Large intestine (tissue), 3 donors: ENCODE data around the gene ABCG8. TPM values are rescaled to one million over a fixed set of nuclear protein-coding genes. Genes with fewer than 3 reads are reported as not detected.
A peak's percentile ranks its signal among the peaks of the same experiment; 100 is the strongest.

Source experiments
- DNase-seq, 2 donors: peaks; one replicate each; pipeline versions ENCODE4 v3.0.0 to v3.0.0-alpha.2; 2013
- H3K27ac ChIP-seq: one replicate; pipeline ENCODE4 v1.5.1; 2013; ENCODE audit warnings: low read length
- H3K27me3 ChIP-seq: 2 replicates; pipeline ENCODE4 v1.6.1; 2013; ENCODE audit warnings: low read length; ENCODE audit not compliant: control insufficient read depth, insufficient read depth
- H3K36me3 ChIP-seq: 2 replicates; pipeline ENCODE4 v1.6.1; 2013; ENCODE audit warnings: low read length; ENCODE audit not compliant: control insufficient read depth, insufficient read depth
- H3K4me1 ChIP-seq: one replicate; pipeline ENCODE4 v1.6.1; 2013; ENCODE audit warnings: low read length; ENCODE audit not compliant: control insufficient read depth, insufficient read depth
- H3K4me3 ChIP-seq: one replicate; pipeline ENCODE4 v1.5.1; 2013; ENCODE audit warnings: low read length
- H3K9me3 ChIP-seq: one replicate; pipeline ENCODE4 v1.6.1; 2013; ENCODE audit warnings: mild to moderate bottlenecking, low read depth, low read length, moderate library complexity; ENCODE audit not compliant: control insufficient read depth
- WGBS: methylation state at CpG from one replicate; pipeline ENCODE4 v1.1.5; 2013; ENCODE audit warnings: low lambda C conversion rate; ENCODE audit not compliant: insufficient coverage; 5-methylcytosine and 5-hydroxymethylcytosine counted together
- polyA plus RNA-seq: library from polyadenylated mRNA; unstranded; fragments of 120-200 nt; gene quantifications from one replicate; pipeline ENCODE4 v1.2.1, GENCODE V29; 2013

ABCG8 gene
- polyA plus RNA-seq, 1 donor: 24.3 TPM

GRCh38 chr2:43824512-43824911 is 14.3 kb upstream of the ABCG8 start:
- no peaks in the 10 kb centered on the region for H3K27me3 ChIP-seq
- WGBS: 83% methylated on average over 2 of the region's 2 CpGs
- peaks cover 6% of the 10 kb centered on the region for H3K4me1 ChIP-seq
- H3K4me3 ChIP-seq: no peak overlapping the region
- H3K36me3 ChIP-seq: no peaks in the 10 kb centered on the region
- DNase-seq: no peak
- H3K27ac ChIP-seq: no peak overlapping the region
- H3K9me3 ChIP-seq: no peaks in the 10 kb centered on the region

- 100% methylated on average over 3 of the region's 12 CpGs for WGBS
- Histone ChIP-seq H3K27me3 (no peaks in the 10 kb centered on the region), H3K36me3 (no peaks in the 10 kb centered on the region), H3K4me3 (no peak overlapping the region), H3K27ac (no peak overlapping the region), H3K4me1 (peaks cover 1% of the 10 kb centered on the region), H3K9me3 (no peaks in the 10 kb centered on the region)
- DNase-seq: no peak
These were observed 13.7 kb upstream of the ABCG8 start for GRCh38 chr2:43824951-43825493.

GRCh38 chr2:43825841-43826240 is 12.9 kb upstream of the ABCG8 start:
- Histone ChIP-seq H3K4me1 (peaks cover 5% of the 10 kb centered on the region), H3K9me3 (no peaks in the 10 kb centered on the region), H3K36me3 (no peaks in the 10 kb centered on the region), H3K27me3 (no peaks in the 10 kb centered on the region), H3K27ac (no peak overlapping the region), H3K4me3 (no peak overlapping the region)
- WGBS: no CpG with 5 or more reads among the region's 3 CpGs
- DNase-seq: no peak

- WGBS: 100% methylated on average over 1 of the region's 17 CpGs
- H3K9me3 ChIP-seq: no peaks in the 10 kb centered on the region
- DNase-seq: no peak
- no peaks in the 10 kb centered on the region for H3K36me3 ChIP-seq
- H3K27me3 ChIP-seq: no peaks in the 10 kb centered on the region
- H3K4me1 ChIP-seq: peaks cover 5% of the 10 kb centered on the region
- no peak overlapping the region for H3K27ac ChIP-seq
- no peak overlapping the region for H3K4me3 ChIP-seq
These were observed 12.2 kb upstream of the ABCG8 start for GRCh38 chr2:43826305-43827250.

DNA sequence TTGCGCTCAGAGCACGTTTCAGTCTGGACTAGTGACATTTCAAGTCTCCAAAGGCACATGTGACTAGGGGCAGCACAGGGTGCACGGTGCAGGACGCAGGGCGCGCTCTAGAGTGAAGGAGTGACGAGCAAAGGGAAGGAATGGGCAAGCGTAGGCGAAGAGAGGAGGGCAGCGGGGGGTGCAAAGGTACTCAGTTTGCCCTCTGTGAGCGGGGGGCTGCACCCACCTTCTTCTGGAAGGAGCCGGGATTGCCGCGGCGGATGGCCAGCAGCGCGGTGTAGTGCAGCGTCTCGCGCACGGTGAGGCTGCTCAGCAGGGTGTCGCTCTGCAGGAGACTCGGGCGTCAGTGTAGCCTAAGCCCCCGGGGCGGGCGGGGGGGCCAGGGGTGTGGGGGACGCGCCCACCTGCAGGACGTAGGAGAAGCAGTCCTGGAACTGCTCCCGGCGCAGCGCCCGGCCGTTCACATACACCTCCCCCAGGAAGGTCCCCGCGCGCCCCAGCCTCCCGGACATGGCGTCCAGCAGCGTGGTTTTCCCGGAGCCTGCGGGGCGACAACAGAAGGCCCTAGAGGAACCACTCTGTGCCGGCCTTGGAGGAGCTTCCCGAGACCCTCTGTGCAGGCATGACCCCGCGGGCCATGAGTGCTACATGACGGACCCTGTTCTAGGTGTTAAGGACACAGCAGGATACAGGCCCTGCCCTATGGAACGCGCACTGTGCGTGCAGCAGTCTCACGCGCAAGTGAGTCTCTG is 7.1 kb upstream of the ABCG8 start:
- peak overlapping the region; percentile 50 for H3K4me3 ChIP-seq
- no CpG with 5 or more reads among the region's 54 CpGs for WGBS
- peak in 1 of 2 donors; percentile 75 for DNase-seq

GRCh38 chr2:43832457-43832856 is 6.3 kb upstream of the ABCG8 start:
- H3K9me3 ChIP-seq: no peaks in the 10 kb centered on the region
- WGBS: no CpG with 5 or more reads among the region's 3 CpGs
- H3K27me3 ChIP-seq: no peaks in the 10 kb centered on the region
- peak in 1 of 2 donors; percentile 56 for DNase-seq
- no peaks in the 10 kb centered on the region for H3K36me3 ChIP-seq
- peak overlapping the region; percentile 50 for H3K4me3 ChIP-seq
- peaks cover 24% of the 10 kb centered on the region for H3K4me1 ChIP-seq
- H3K27ac ChIP-seq: peak overlapping the region; percentile 18

More for the DNA sequence above, 7.1 kb upstream of the ABCG8 start:
- Histone ChIP-seq H3K4me1 (peaks cover 24% of the 10 kb centered on the region), H3K9me3 (no peaks in the 10 kb centered on the region), H3K27me3 (no peaks in the 10 kb centered on the region), H3K36me3 (no peaks in the 10 kb centered on the region), H3K27ac (peak overlapping the region; percentile 18)

DNA sequence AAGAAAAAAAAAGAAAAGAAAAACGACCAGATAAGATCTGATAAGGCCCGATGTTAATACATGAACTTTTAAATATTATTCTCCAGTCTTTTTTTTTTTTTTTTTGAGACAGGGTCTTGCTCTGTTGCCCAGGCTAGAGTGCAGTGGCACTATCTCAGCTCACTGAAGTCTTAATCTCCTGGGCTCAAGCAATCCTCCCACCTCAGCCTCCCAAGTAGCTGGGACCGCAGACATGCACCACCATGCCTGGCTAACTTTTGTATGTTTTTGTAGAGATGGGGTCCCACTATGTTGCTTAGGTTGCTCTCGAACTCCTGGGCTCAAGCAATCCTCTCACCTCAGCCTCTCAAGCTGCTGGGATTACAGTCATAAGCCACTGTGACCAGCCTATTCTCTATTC is 1.7 kb upstream of the ABCG8 start:
- Histone ChIP-seq H3K27me3 (no peaks in the 10 kb centered on the region), H3K27ac (no peak overlapping the region), H3K4me3 (no peak overlapping the region), H3K9me3 (no peaks in the 10 kb centered on the region), H3K36me3 (no peaks in the 10 kb centered on the region), H3K4me1 (peaks cover 35% of the 10 kb centered on the region)
- WGBS: 100% methylated on average over 1 of the region's 4 CpGs
- no peak for DNase-seq

DNA sequence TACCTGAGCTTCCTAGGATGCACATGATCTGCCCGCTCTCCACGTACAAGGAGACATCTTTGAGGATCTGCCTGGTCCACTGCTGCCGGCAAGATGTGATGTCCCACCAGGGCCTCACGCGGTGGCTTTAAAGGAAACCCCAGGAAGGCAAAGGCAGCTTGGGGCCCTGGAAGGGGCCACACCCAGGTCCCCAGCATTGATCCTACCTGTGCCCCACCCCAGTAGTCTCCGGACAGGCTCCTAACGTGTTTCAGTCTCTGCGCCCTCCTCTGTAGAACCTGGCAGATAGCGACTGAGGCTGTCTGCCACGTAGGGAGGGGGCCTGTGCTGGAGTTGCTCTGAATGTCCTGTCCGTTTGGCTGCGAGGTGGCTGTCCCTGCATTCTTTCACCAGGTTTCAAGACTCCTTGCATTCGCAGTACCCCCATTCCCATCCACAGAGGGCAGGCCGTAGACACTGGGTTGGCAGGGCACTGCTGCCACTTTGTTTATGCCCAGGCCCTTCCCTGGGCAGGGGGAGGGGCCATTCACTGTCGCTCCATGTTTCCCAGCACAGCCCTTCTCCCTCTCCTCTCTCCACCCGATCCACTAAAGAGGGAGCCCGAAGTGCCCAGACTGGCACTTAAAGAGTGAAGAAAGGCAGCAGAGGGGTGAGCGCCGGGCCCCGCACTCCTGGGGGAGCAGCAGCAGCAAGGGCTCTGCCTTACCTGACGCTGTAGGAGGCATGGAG is 776 bp upstream of the ABCG8 start:
- no CpG with 5 or more reads among the region's 21 CpGs for WGBS
- H3K27ac ChIP-seq: peak overlapping the region; percentile 50
- H3K36me3 ChIP-seq: no peaks in the 10 kb centered on the region
- peak overlapping the region; percentile 27 for H3K4me3 ChIP-seq
- no peaks in the 10 kb centered on the region for H3K27me3 ChIP-seq
- H3K9me3 ChIP-seq: no peaks in the 10 kb centered on the region
- peaks cover 30% of the 10 kb centered on the region for H3K4me1 ChIP-seq
- peak in 1 of 2 donors; percentile 51 for DNase-seq

DNA sequence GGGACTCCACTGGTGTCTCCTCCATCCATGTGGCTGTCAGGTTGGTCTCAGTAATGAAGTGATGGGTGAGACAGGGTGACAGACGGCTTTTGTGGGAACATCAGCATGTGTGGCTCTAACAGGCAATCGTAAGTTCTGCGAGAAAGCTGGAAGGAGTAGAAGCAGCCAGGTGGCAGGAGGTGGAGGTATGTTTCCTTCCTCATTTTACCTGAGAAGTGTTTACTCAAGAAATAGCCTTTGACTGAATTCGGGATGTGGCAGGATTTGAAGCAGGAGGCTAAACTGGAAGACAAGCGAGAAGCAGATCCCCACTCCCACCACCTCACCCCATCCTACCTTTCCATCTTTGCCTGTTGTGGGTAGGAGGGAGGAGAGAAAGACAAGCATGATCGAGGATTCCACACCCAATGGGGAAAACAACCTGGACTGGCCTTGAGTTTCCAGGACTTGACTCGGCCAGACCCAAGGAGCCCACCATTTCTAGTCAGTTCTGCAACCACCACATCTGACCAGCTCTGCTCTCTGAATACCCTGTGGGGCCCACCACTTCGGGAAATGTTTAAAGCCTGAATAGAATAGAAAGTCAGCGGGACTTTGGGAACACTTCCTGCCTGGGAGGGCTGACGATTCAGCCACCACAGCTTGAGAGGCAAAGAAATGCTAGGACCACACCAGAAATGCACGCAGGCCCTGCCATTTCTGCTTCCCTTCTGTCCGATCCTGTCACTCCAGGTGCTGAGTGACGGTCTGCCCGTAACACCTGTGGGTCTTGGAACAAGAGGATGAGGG is 1.2 kb downstream of the ABCG8 start:
- WGBS: 80% methylated on average over 1 of the region's 14 CpGs
- no peaks in the 10 kb centered on the region for H3K27me3 ChIP-seq
- H3K4me3 ChIP-seq: no peak overlapping the region
- peaks cover under 1% of the 10 kb centered on the region for H3K36me3 ChIP-seq
- H3K4me1 ChIP-seq: peaks cover 33% of the 10 kb centered on the region
- no peaks in the 10 kb centered on the region for H3K9me3 ChIP-seq
- no peak for DNase-seq
- H3K27ac ChIP-seq: no peak overlapping the region
